ENCODE results near the gene CNGB1.
A peak's percentile ranks its signal among the peaks of the same experiment; 100 is the strongest.
"Not testable (repeated sequence)": the region's sequence is repeated elsewhere in the genome, so short reads cannot be mapped to it uniquely, and the experiment has no call there.

Gene CNGB1

GRCh38 chr16:57970970-57971369 is at the start of gene CNGB1:
Gene CNGB1, minus strand, starts transcription at chr16:57971128. Its CDS starts 3,842 bp downstream, at chr16:57967286.
- DNase-seq, result no peak

- DNase-seq, result no peak
Measured at GRCh38 chr16:58019866-58020538, 49.1 kb upstream of the CNGB1 start.

GRCh38 chr16:58018803-58019202 is 47.9 kb upstream of the CNGB1 start:
- no peak for DNase-seq

- no peak for DNase-seq
Measured at GRCh38 chr16:58016840-58017446, 46.0 kb upstream of the CNGB1 start.

GRCh38 chr16:58013201-58013956 is 42.5 kb upstream of the CNGB1 start:
- no peak for DNase-seq

- no peak for DNase-seq
Measured at GRCh38 chr16:58012481-58012880, 41.6 kb upstream of the CNGB1 start.

GRCh38 chr16:58011652-58012051 is 40.7 kb upstream of the CNGB1 start:
- DNase-seq, result no peak

- no peak for DNase-seq
Measured at GRCh38 chr16:58010886-58011285, 40.0 kb upstream of the CNGB1 start.

- no peak for DNase-seq
Measured at GRCh38 chr16:58009856-58010416, 39.0 kb upstream of the CNGB1 start.

- not testable (repeated sequence) for DNase-seq
Measured at GRCh38 chr16:58004736-58005135, 33.8 kb upstream of the CNGB1 start.

GRCh38 chr16:58002936-58003335 is 32.0 kb upstream of the CNGB1 start:
- DNase-seq, result no peak

GRCh38 chr16:58002416-58002800 is 31.5 kb upstream of the CNGB1 start:
- no peak for DNase-seq

GRCh38 chr16:58001781-58002415 is 31.0 kb upstream of the CNGB1 start:
- DNase-seq, result no peak

GRCh38 chr16:58000706-58001676 is 30.1 kb upstream of the CNGB1 start, which contains the start of gene USB1:
Gene USB1, plus strand, starts transcription at chr16:58001407. Its CDS starts 77 bp downstream, at chr16:58001484.
- DNase-seq, result peak; percentile 74

GRCh38 chr16:57999971-58000705 is 29.2 kb upstream of the CNGB1 start, which contains the start of gene ZNF319:
Gene ZNF319, minus strand, starts transcription at chr16:58000672. Its CDS starts 2,407 bp downstream, at chr16:57998265.
- peak; percentile 17 for DNase-seq

GRCh38 chr16:57999366-57999970 is 28.5 kb upstream of the CNGB1 start:
- peak; percentile 29 for DNase-seq

GRCh38 chr16:57998992-57999365 is 28.1 kb upstream of the CNGB1 start:
- no peak for DNase-seq

- DNase-seq, result peak; percentile 43
Measured at GRCh38 chr16:57998486-57998885, 27.6 kb upstream of the CNGB1 start.

GRCh38 chr16:57997528-57998265 is 26.8 kb upstream of the CNGB1 start:
- no peak for DNase-seq

GRCh38 chr16:57997176-57997527 is 26.2 kb upstream of the CNGB1 start:
- DNase-seq, result no peak

All from activated CD4-positive, alpha-beta T cell treated with anti-CD3 and anti-CD28 coated beads, Interleukin-2, amount 50 U/mL, for 1 hour (primary cell).